Measurements from ENCODE around the gene BMP15. TPM values are rescaled to one million over a fixed set of nuclear protein-coding genes. Genes with fewer than 3 reads are reported as not detected.

The BMP15 gene
- total and polyA plus RNA-seq, 11 donors, result not detected

- H3K4me3 ChIP-seq, result no peak overlapping the region
- TF ChIP-seq CTCF (IDR thresholded peaks at IDR 0.05) (no peak), POLR2A (IDR thresholded peaks at IDR 0.05) (no peak)
- no peak for ATAC-seq
- no peaks in the 10 kb centered on the region for H3K36me3 ChIP-seq
- no peaks in the 10 kb centered on the region for H3K9me3 ChIP-seq
- no peak for DNase-seq
- no peak overlapping the region for H3K27ac ChIP-seq
- no peaks in the 10 kb centered on the region for H3K4me1 ChIP-seq
- intact Hi-C loops (cut with DNase I), result no loop called here
- no peaks in the 10 kb centered on the region for H3K27me3 ChIP-seq
These were observed 53.3 kb downstream of the BMP15 start for GRCh38 chrX:50963842-50964241.

Other genes starting within 250 kb of the BMP15 start
- 10 to 100 TPM in 6 of 9 donors, 1 to 10 TPM in 3; 8.1 to 25.5 (median 11.2) TPM for gene SHROOM4, start 96.5 kb upstream of the BMP15 start, total RNA-seq
- gene SHROOM4, start 96.5 kb upstream of the BMP15 start, polyA plus RNA-seq, result 1 to 10 TPM; 7.1 to 8.5 TPM